HUES64 (cell line): ENCODE measurements around the gene DZIP1.
"Not testable (repeated sequence)": the region's sequence is repeated elsewhere in the genome, so short reads cannot be mapped to it uniquely, and the experiment has no call there.

Source experiments
- H3K27ac ChIP-seq: 2 replicates; pipeline ENCODE4 v1.7.0; 2013; ENCODE audit warnings: low read depth, low read length, inconsistent platforms
- H3K27me3 ChIP-seq: 2 replicates; pipeline ENCODE4 v1.6.1; 2013; ENCODE audit warnings: mild to moderate bottlenecking, low read length; ENCODE audit not compliant: insufficient read depth
- H3K36me3 ChIP-seq: 2 replicates; pipeline ENCODE4 v1.6.1; 2013; ENCODE audit warnings: mild to moderate bottlenecking, low read length; ENCODE audit not compliant: insufficient read depth
- H3K4me1 ChIP-seq: 2 replicates; pipeline ENCODE4 v1.6.1; 2013; ENCODE audit warnings: mild to moderate bottlenecking, low read length, moderate library complexity; ENCODE audit not compliant: insufficient read depth
- H3K4me3 ChIP-seq: 2 replicates; pipeline ENCODE4 v1.5.1; 2013; ENCODE audit warnings: mild to moderate bottlenecking, low read length, moderate library complexity
- H3K9ac ChIP-seq: 2 replicates; pipeline ENCODE4 v1.6.1; 2013; ENCODE audit warnings: mild to moderate bottlenecking, low read depth, low read length
- H3K9me3 ChIP-seq: 2 replicates; pipeline ENCODE4 v1.6.1; 2013; ENCODE audit warnings: low read depth, low read length; ENCODE audit not compliant: insufficient read depth
- WGBS: fragments of 150-250, 120-280 bp; methylation state at CpG from one replicate; pipeline ENCODE4 v1.1.7; 2013; ENCODE audit warnings: missing lambda C conversion rate; 5-methylcytosine and 5-hydroxymethylcytosine counted together

DZIP1 gene

DNA sequence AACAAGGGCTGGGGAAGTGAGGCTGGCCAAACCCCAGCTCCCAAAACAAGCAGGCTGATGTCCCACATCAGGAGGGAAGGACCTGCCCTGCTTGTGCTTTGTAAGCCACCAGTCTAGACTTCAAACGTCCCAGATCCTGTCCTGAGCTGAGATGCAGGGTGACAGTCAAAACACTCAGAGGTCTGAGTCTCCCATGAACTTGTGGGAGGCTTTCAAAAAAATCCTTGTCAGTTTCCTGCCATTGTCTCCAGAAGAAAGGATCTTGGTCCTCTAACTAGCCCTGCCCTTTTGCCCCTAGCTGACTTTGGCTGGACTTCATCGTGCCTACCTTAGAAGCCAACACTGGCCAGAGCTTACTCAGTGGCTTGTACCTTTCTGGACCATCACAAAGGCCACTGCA is 43.3 kb downstream of the DZIP1 start:
- 94% methylated on average over 2 of the region's 2 CpGs for WGBS
- no peak overlapping the region for H3K9ac ChIP-seq
- H3K27ac ChIP-seq: no peak overlapping the region
- peaks cover 63% of the 10 kb centered on the region for H3K36me3 ChIP-seq
- H3K9me3 ChIP-seq: no peaks in the 10 kb centered on the region
- no peaks in the 10 kb centered on the region for H3K27me3 ChIP-seq
- no peak overlapping the region for H3K4me3 ChIP-seq
- no peaks in the 10 kb centered on the region for H3K4me1 ChIP-seq

DNA sequence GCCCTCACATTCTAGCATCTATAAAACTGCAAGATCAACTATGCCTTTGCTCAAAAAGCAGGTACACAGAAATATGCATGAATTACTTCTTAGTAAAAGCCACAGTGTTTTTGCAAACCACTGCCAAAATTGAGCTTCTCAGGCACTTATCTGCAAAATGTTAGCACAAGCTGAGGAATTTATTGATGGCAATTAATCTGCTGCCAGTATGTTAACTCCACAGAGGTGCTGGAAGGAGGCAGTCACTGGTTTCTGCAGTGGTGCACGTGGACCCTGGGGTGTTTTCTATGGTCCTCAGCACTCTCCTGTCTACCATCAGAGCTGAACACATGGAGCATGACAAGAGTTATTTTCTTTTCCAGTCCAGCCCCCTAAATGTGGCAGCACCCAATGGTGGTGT is 47.8 kb downstream of the DZIP1 start:
- H3K4me3 ChIP-seq: no peak overlapping the region
- no peaks in the 10 kb centered on the region for H3K9me3 ChIP-seq
- no peaks in the 10 kb centered on the region for H3K4me1 ChIP-seq
- no peaks in the 10 kb centered on the region for H3K27me3 ChIP-seq
- no peak overlapping the region for H3K27ac ChIP-seq
- 89% methylated on average over 1 of the region's 1 CpG for WGBS
- H3K9ac ChIP-seq: no peak overlapping the region
- peaks cover 50% of the 10 kb centered on the region for H3K36me3 ChIP-seq

DNA sequence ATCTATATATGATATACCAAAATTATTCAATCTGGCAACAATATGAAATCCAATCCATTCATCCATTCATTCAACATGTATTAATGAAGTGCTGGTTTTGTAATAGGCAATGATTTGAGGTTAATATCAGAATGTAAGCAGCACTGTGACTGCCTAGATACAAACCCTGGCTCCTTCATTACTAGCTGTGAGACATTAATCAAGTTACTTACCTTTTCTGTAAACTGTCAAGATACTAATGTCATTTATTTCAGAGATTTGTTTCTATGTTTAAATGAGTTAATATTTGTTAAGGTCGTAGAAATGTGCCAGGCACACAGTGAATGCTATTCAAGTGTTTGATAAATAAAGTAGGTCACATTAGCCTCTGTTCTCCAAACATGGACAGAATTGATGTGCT is 51.0 kb downstream of the DZIP1 start:
- Histone ChIP-seq H3K36me3 (peaks cover 55% of the 10 kb centered on the region), H3K27ac (no peak overlapping the region)
- 87% methylated on average over 1 of the region's 1 CpG for WGBS

DNA sequence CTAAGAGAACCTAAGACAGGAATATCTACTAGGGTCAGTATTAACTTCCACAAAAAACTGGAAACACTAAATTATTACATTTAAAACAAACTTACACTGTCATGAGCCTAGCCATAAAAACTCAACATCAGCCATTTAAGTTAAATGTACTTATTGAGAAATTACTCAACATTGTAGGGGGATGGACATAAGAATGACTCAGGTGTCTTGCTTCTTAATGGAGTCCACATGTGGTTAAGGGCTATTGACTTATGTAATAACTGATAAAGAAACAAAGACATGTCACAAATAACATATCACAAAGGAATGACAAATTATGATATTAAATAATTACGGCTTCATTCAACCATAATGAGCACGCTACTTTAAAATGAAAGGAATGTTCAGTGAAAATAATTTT is 55.8 kb downstream of the DZIP1 start:
- no CpG with 5 or more reads among the region's 2 CpGs for WGBS
- Histone ChIP-seq H3K36me3 (peaks cover 79% of the 10 kb centered on the region), H3K9ac (no peak overlapping the region), H3K4me3 (no peak overlapping the region), H3K27me3 (no peaks in the 10 kb centered on the region), H3K4me1 (no peaks in the 10 kb centered on the region), H3K9me3 (no peaks in the 10 kb centered on the region), H3K27ac (no peak overlapping the region)

More for the DNA sequence above, 51.0 kb downstream of the DZIP1 start:
- H3K27me3 ChIP-seq: no peaks in the 10 kb centered on the region
- H3K4me1 ChIP-seq: no peaks in the 10 kb centered on the region
- H3K9me3 ChIP-seq: no peaks in the 10 kb centered on the region
- H3K4me3 ChIP-seq: no peak overlapping the region
- H3K9ac ChIP-seq: no peak overlapping the region

DNA sequence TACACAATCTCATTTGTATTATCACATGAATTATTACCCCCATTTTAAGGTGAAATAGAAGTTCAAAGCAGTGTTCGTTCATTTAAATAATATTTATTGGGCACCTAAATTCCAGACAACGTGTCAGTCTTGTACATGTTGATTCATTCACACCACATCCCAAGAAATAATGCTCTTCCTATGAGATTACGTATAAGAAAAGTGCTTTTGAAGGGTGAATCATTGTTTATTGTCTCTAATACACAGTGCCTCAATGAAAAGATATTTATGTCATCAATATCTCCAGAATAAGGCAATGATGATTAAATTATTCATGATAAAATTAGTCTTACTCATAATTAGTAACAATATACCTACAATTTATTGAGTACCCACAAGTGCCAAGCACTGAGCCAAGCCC is 56.4 kb downstream of the DZIP1 start:
- Histone ChIP-seq H3K27me3 (no peaks in the 10 kb centered on the region), H3K27ac (no peak overlapping the region), H3K36me3 (peaks cover 79% of the 10 kb centered on the region), H3K4me3 (no peak overlapping the region), H3K9ac (no peak overlapping the region), H3K4me1 (no peaks in the 10 kb centered on the region), H3K9me3 (no peaks in the 10 kb centered on the region)
- WGBS: 94% methylated on average over 2 of the region's 3 CpGs

DNA sequence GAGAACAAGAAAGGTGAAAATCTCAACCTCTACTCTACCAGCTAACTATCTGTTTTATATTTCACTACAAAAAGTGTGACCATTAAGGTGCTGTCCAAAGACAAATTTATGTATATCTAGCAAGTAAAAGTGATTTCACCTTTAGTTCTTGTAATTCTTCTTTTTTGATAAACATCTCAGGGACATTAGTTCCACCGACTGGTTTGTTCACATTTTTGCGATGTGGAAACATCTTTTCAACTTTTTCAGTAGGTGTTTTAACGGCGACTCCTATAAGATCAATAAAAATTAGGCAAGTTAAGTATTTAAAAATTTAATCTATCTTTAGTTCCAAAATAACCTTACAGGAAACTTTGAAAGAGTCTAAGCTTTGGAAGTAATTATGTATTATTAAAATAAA is 58.6 kb downstream of the DZIP1 start:
- Histone ChIP-seq H3K36me3 (peaks cover 92% of the 10 kb centered on the region), H3K27ac (no peak overlapping the region), H3K4me3 (no peak overlapping the region), H3K9ac (no peak overlapping the region), H3K4me1 (no peaks in the 10 kb centered on the region), H3K27me3 (no peaks in the 10 kb centered on the region), H3K9me3 (no peaks in the 10 kb centered on the region)
- WGBS: 98% methylated on average over 2 of the region's 4 CpGs

DNA sequence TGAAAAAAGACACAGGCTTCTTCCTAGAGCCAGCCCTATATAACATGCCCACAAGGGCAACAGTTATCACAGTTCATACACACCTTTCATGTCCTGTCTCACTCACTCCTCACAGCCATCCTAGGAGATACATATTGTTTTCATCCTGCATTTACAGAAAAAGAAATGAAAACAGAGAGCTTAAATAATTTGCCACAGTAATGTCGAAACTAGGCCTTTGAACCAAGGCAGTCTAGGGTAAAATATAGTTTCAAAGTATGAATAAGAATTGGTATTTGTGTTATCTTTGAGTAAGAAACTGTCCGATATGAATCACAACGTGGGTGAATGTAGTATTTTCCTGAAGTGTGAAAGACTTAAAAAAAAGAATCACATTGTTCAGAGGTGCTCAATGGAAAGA is 65.2 kb downstream of the DZIP1 start:
- H3K4me3 ChIP-seq: no peak overlapping the region
- H3K9me3 ChIP-seq: no peaks in the 10 kb centered on the region
- H3K27ac ChIP-seq: no peak overlapping the region
- peaks cover 73% of the 10 kb centered on the region for H3K36me3 ChIP-seq
- H3K27me3 ChIP-seq: no peaks in the 10 kb centered on the region
- H3K4me1 ChIP-seq: no peaks in the 10 kb centered on the region
- 92% methylated on average over 3 of the region's 3 CpGs for WGBS
- H3K9ac ChIP-seq: no peak overlapping the region

DNA sequence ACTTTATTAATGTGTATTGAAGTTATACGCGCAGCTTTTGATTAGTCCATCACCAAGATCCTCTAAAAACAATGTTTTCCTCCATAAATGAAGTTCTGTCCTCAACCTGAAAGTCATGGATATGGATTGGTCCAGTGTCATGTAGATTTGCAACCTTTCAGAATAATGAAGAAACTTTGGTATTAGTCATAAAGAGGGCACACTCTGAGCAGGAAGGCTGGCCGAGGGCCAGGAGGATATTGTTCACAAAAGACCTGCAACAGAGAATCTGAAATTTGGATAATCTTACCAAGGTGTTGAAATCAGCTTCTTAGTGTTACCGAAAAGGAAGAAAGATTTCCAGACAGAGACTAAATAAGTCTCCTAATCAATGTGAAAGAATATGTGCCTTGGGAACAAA is 71.3 kb downstream of the DZIP1 start:
- no peak overlapping the region for H3K27ac ChIP-seq
- WGBS: 96% methylated on average over 2 of the region's 4 CpGs
- peaks cover 19% of the 10 kb centered on the region for H3K36me3 ChIP-seq
- H3K27me3 ChIP-seq: no peaks in the 10 kb centered on the region
- no peaks in the 10 kb centered on the region for H3K9me3 ChIP-seq
- H3K9ac ChIP-seq: no peak overlapping the region
- H3K4me1 ChIP-seq: no peaks in the 10 kb centered on the region; the same call in 1 of the 2 replicates
- H3K4me3 ChIP-seq: no peak overlapping the region

DNA sequence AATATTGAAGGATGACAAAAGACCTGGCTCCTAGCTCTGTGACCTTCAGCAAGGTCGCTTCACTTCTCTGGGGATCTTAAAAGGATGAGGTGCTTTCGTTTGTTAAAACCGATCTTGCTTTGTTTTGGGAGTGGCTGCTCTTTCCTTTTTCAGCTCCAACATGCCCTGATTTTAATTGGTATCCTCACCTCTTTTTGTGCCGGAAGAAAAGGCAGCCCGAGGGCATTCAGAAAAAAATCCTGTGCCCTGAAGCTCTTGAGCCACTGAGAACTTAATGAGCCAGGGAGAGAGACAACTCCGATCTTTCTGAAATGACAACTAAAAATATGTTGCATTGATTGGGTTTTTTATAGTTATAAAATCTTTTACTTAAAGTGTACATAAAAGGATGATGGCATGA is 72.6 kb downstream of the DZIP1 start:
- Histone ChIP-seq H3K27ac (no peak overlapping the region), H3K36me3 (peaks cover 6% of the 10 kb centered on the region), H3K4me1 (no peaks in the 10 kb centered on the region; the same call in 1 of the 2 replicates), H3K9ac (no peak overlapping the region), H3K27me3 (no peaks in the 10 kb centered on the region), H3K4me3 (no peak overlapping the region), H3K9me3 (no peaks in the 10 kb centered on the region)
- WGBS: 64% methylated on average over 6 of the region's 6 CpGs

DNA sequence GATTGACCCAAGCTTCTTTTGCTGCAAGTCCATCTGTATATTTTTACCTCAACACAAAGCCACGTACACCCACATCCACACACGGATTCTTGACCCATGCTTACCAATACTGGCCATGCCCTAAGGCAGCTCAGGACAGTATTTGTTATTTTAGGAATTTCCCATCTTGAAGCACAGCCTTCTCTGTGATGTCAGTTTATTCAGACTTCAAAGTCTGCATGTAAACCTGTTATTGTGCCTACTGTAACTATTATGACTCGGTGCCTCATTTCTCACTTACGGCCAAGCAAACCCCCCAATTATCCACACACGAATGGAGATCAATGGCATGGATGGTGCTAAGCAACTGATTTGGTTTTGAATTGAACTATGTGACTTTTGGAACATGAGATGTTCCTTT is 74.5 kb downstream of the DZIP1 start:
- H3K9me3 ChIP-seq: no peaks in the 10 kb centered on the region
- no peak overlapping the region for H3K4me3 ChIP-seq
- WGBS: 90% methylated on average over 5 of the region's 5 CpGs
- peaks cover 4% of the 10 kb centered on the region; the same call in 1 of the 2 replicates for H3K36me3 ChIP-seq
- no peaks in the 10 kb centered on the region for H3K27me3 ChIP-seq
- no peak overlapping the region for H3K27ac ChIP-seq
- no peaks in the 10 kb centered on the region; the same call in 1 of the 2 replicates for H3K4me1 ChIP-seq
- H3K9ac ChIP-seq: no peak overlapping the region

DNA sequence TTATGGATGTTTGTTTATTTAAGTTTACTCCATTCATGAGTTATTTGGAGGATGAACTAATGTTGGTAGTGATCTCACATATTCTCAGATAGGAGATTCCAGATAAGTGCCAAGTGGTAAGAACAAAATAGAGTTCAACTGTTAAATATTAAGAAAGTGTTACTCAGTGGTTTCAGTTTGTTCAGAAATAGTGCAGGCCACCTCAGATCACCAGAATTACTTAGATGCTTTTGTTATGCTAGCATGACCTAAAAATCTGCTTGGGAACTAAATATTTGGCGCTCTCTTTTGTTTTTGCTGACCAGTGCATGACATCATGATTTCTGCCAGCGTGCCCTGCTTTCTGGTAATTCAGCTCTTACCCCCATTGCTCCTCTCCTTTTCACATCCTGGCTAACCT is 76.4 kb downstream of the DZIP1 start:
- 93% methylated on average over 2 of the region's 2 CpGs for WGBS

DNA sequence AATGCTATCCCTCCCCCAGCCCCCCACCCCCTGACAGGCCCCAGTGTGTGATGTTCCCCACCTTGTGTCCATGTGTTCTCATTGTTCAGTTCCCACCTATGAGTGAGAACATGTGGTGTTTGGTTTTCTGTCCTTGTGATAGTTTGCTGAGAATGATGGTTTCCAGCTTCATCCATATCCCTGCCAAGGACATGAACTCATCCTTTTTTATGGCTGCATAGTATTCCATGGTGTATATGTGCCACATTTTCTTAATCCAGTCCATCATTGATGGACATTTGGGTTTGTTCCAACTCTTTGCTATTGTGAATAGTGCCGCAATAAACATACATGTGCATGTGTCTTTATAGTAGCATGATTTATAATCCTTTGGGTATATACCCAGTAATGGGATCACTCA is 78.7 kb downstream of the DZIP1 start:
- H3K27ac ChIP-seq, H3K4me3 ChIP-seq, H3K27me3 ChIP-seq, H3K36me3 ChIP-seq, H3K9ac ChIP-seq, H3K9me3 ChIP-seq, H3K4me1 ChIP-seq: not testable (repeated sequence)
- WGBS: 67% methylated on average over 1 of the region's 1 CpG

More for the DNA sequence above, 76.4 kb downstream of the DZIP1 start:
- H3K27ac ChIP-seq: no peak overlapping the region
- H3K9me3 ChIP-seq: no peaks in the 10 kb centered on the region
- no peaks in the 10 kb centered on the region for H3K27me3 ChIP-seq
- no peak overlapping the region for H3K9ac ChIP-seq
- H3K4me3 ChIP-seq: no peak overlapping the region
- H3K36me3 ChIP-seq: no peaks in the 10 kb centered on the region; the same call in 1 of the 2 replicates
- H3K4me1 ChIP-seq: no peaks in the 10 kb centered on the region; the same call in 1 of the 2 replicates
